GM21423 (cell line): Measurements from ENCODE around the gene ZCCHC24.
"Not testable (repeated sequence)": the region's sequence is repeated elsewhere in the genome, so short reads cannot be mapped to it uniquely, and the experiment has no call there.

Experiments
- ATAC-seq: cut with Tn5 transposase; IDR thresholded peaks from one replicate; pipeline ENCODE4 v1.9.1; 2021; ENCODE audit warnings: mild to moderate bottlenecking, moderate library complexity; ENCODE audit not compliant: unreplicated experiment

The ZCCHC24 gene

GRCh38 chr10:79447249-79447648, 1.8 kb upstream of the ZCCHC24 start:
- not testable (repeated sequence) for ATAC-seq

- no peak for ATAC-seq
Observed at GRCh38 chr10:79446758-79447084, 1.3 kb upstream of the ZCCHC24 start.

- ATAC-seq = no peak
Observed at GRCh38 chr10:79445977-79446757, 743 bp upstream of the ZCCHC24 start.

- peak; percentile 22 for ATAC-seq
Observed at GRCh38 chr10:79444199-79445119, 965 bp downstream of the ZCCHC24 start.

- ATAC-seq = no peak
Observed at GRCh38 chr10:79443338-79444198, 1.9 kb downstream of the ZCCHC24 start.

GRCh38 chr10:79442171-79443040, 3.0 kb downstream of the ZCCHC24 start:
- no peak for ATAC-seq

- ATAC-seq = no peak
Observed at GRCh38 chr10:79441433-79441832, 4.0 kb downstream of the ZCCHC24 start.

GRCh38 chr10:79440281-79440680, 5.1 kb downstream of the ZCCHC24 start:
- no peak for ATAC-seq

GRCh38 chr10:79438699-79439085, 6.7 kb downstream of the ZCCHC24 start:
- ATAC-seq = no peak

- ATAC-seq = no peak
Observed at GRCh38 chr10:79438021-79438698, 7.3 kb downstream of the ZCCHC24 start.

GRCh38 chr10:79437111-79437814, 8.2 kb downstream of the ZCCHC24 start:
- ATAC-seq = no peak

- no peak for ATAC-seq
Observed at GRCh38 chr10:79436850-79437103, 8.6 kb downstream of the ZCCHC24 start.

GRCh38 chr10:79436066-79436849, 9.2 kb downstream of the ZCCHC24 start:
- ATAC-seq = no peak

GRCh38 chr10:79435271-79436065, 10.0 kb downstream of the ZCCHC24 start:
- no peak for ATAC-seq

- no peak for ATAC-seq
Observed at GRCh38 chr10:79434821-79435251, 10.6 kb downstream of the ZCCHC24 start.

GRCh38 chr10:79434223-79434687, 11.2 kb downstream of the ZCCHC24 start:
- no peak for ATAC-seq
